T-cell (primary cell): ENCODE measurements around the gene FOXK2. TPM values are rescaled to one million over a fixed set of nuclear protein-coding genes. Genes with fewer than 3 reads are reported as not detected.

Source experiments
- ATAC-seq, 4 experiments: fragments of 200-7000 bp in 3 of 4; fragments of 150-1000 bp in 1 of 4; cut with Tn5 transposase; replicated peaks in 1 of 4; 1 replicate in 3 of 4; 2 replicates in 1 of 4; pipeline ENCODE4 v1.10.0; 2021; ENCODE audit warnings: moderate library complexity in 3 of 4, mild to moderate bottlenecking in 2 of 4, moderate number of reproducible peaks in 1 of 4
- CTCF ChIA-PET, 2 donors: fragments of 300-600 bp; sonication (Branson Sonifier 250); formaldehyde crosslinking; loops; one replicate each; lab custom pipeline; 2022; ENCODE audit warnings: antibody characterized with exemption in 2 of 2; lab: Charles Lee
- POLR2A ChIA-PET, 2 donors: fragments of 300-600 bp; sonication (Branson Sonifier 250); formaldehyde crosslinking; loops; one replicate each; lab custom pipeline; 2022; ENCODE audit warnings: antibody characterized with exemption in 2 of 2; lab: Charles Lee
- DNase-seq, 35 experiments: peaks; one replicate each; pipeline versions ENCODE4 v3.0.0 to v3.0.0-alpha.2; 2013 to 2023
- H3K27ac ChIP-seq: one replicate; pipeline ENCODE4 v1.5.1; 2013; ENCODE audit warnings: low read length
- H3K27me3 ChIP-seq, 2 experiments: replicated peaks in 1 of 2; 1 replicate in 1 of 2; 2 replicates in 1 of 2; pipeline versions ENCODE4 v1.6.1 to v1.7.0; 2013; ENCODE audit warnings: low read length in 1 of 2, mixed read lengths in 1 of 2; ENCODE audit not compliant: control insufficient read depth in 2 of 2, insufficient read depth in 2 of 2; ENCODE audit errors: extremely low read depth in 1 of 2
- H3K36me3 ChIP-seq, 2 donors: 1 replicate in 1 of 2; 2 replicates in 1 of 2; pipeline versions ENCODE4 v1.6.1 to v1.7.0; 2013; ENCODE audit warnings: low read length in 1 of 2; ENCODE audit not compliant: control insufficient read depth in 2 of 2, insufficient read depth in 1 of 2; ENCODE audit errors: extremely low read depth in 1 of 2
- H3K4me1 ChIP-seq, 2 experiments: 1 replicate in 1 of 2; 2 replicates in 1 of 2; pipeline versions ENCODE4 v1.6.1 to v1.7.0; 2013; ENCODE audit warnings: low read length in 2 of 2, mixed read lengths in 1 of 2; ENCODE audit not compliant: insufficient read depth in 2 of 2, control insufficient read depth in 1 of 2; ENCODE audit errors: extremely low read depth in 1 of 2
- H3K4me3 ChIP-seq, 2 donors: 1 replicate in 1 of 2; 2 replicates in 1 of 2; pipeline versions ENCODE4 v1.5.1 to v1.7.0; 2013; ENCODE audit warnings: mild to moderate bottlenecking in 2 of 2, low read length in 1 of 2, moderate library complexity in 1 of 2; ENCODE audit not compliant: control insufficient read depth in 1 of 2; ENCODE audit errors: extremely low read depth in 1 of 2
- H3K9me3 ChIP-seq: 2 replicates; pipeline ENCODE4 v1.7.0; 2013
- H3K27ac Mint-ChIP-seq, 2 donors: one replicate each; pipeline ENCODE4 v1.8.0; 2020 to 2021; ENCODE audit warnings: mild to moderate bottlenecking in 2 of 2, mixed read lengths in 2 of 2
- H3K27me3 Mint-ChIP-seq, 2 donors: one replicate each; pipeline ENCODE4 v1.8.0; 2021 to 2022; ENCODE audit warnings: mixed read lengths in 2 of 2
- H3K36me3 Mint-ChIP-seq: one replicate; pipeline ENCODE4 v1.8.0; 2021; ENCODE audit warnings: mixed read lengths
- H3K4me1 Mint-ChIP-seq, 3 donors: one replicate each; pipeline ENCODE4 v1.8.0; 2020 to 2022; ENCODE audit warnings: mixed read lengths in 3 of 3, mild to moderate bottlenecking in 1 of 3
- H3K4me3 Mint-ChIP-seq, 3 donors: one replicate each; pipeline ENCODE4 v1.8.0; 2020 to 2022; ENCODE audit warnings: mild to moderate bottlenecking in 3 of 3, mixed read lengths in 3 of 3, moderate library complexity in 3 of 3
- H3K9me3 Mint-ChIP-seq, 3 donors: one replicate each; pipeline ENCODE4 v1.8.0; 2020 to 2022; ENCODE audit warnings: mixed read lengths in 3 of 3
- WGBS: methylation state at CpG from one replicate; pipeline ENCODE4 v1.1.5; 2013; ENCODE audit warnings: missing lambda C conversion rate; ENCODE audit not compliant: insufficient coverage; 5-methylcytosine and 5-hydroxymethylcytosine counted together
- total RNA-seq, 35 experiments: library from RNA in 6 of 35; stranded (reverse) in 6 of 35; fragments of 120-200 nt in 1 of 35; gene quantifications; one replicate each; pipeline versions ENCODE4 v1.2.1 to v1.2.4 and lab custom pipeline; 2013 to 2026

FOXK2 gene
- 10 to 100 TPM; 45.8 to 65.5 (median 61.9) TPM for total RNA-seq
- 26.8 TPM for total RNA-seq (2013)
- total RNA-seq (lab: John Stamatoyannopoulos, UW) = 36.7 to 148 (median 68.0) reads per million in 29 experiments

- peak within 1 kb of the TSS; percentile 51 to 64 for H3K4me3 ChIP-seq
- Mint-ChIP-seq H3K27ac (peak within 1 kb of the TSS; percentile 72 to 83), H3K4me1 (peaks cover 27 to 29% (median 27%) of the 10 kb centered on the region in 3 donors), H3K27me3 (no peaks in the 10 kb centered on the region), H3K9me3 (no peaks in the 10 kb centered on the region), H3K4me3 (peak within 1 kb of the TSS; percentile 87 to 99 (median 88)), H3K36me3 (peaks cover 2% of the 10 kb centered on the region)
- DNase-seq (peak; percentile 81 to 97 (median 91)), ATAC-seq (peak; percentile 98 to 99 (median 99))
- H3K36me3 ChIP-seq = no peaks in the 10 kb centered on the region
- H3K27me3 ChIP-seq = no peaks in the 10 kb centered on the region
- H3K9me3 ChIP-seq = no peaks in the 10 kb centered on the region
- peak within 1 kb of the TSS; percentile 58 for H3K27ac ChIP-seq
- POLR2A ChIA-PET = interaction anchor here in 1 of 2 donors (0.5 to 0.7 kb wide), 2 partner anchors 15 to 389 kb away, joined by 3 read pairs; no protein-coding TSS in a partner anchor
- under 1% methylated on average over 95 of the region's 114 CpGs for WGBS
- CTCF ChIA-PET = interaction anchor here in 1 of 2 donors (0.6 to 1.1 kb wide), 4 partner anchors 11 to 22 kb away, joined by 3 to 4 read pairs (median 3); no protein-coding TSS in a partner anchor
- peaks cover 7 to 39% of the 10 kb centered on the region in 2 experiments for H3K4me1 ChIP-seq
Measured at GRCh38 chr17:82518826-82519810, at the start of gene FOXK2. FOXK2 (plus strand) TSS chr17:82519732; CDS start chr17:82519889, 157 bp downstream.

- Histone ChIP-seq H3K9me3 (no peaks in the 10 kb centered on the region), H3K27me3 (no peaks in the 10 kb centered on the region), H3K4me1 (no peaks in the 10 kb centered on the region), H3K27ac (no peak overlapping the region), H3K4me3 (no peak overlapping the region), H3K36me3 (peaks cover 20 to 59% of the 10 kb centered on the region in 2 donors)
- H3K4me1 Mint-ChIP-seq = peaks cover 0 to 5% (median 3%) of the 10 kb centered on the region in 3 donors
- H3K27me3 Mint-ChIP-seq = no peaks in the 10 kb centered on the region
- POLR2A ChIA-PET = no interaction called here
- H3K9me3 Mint-ChIP-seq = no peaks in the 10 kb centered on the region
- peaks cover 42% of the 10 kb centered on the region for H3K36me3 Mint-ChIP-seq
- no peak overlapping the region for H3K4me3 Mint-ChIP-seq
- no peak overlapping the region for H3K27ac Mint-ChIP-seq
- CTCF ChIA-PET = interaction anchor here in 1 of 2 donors (0.7 kb wide), 1 partner anchor 45 kb away, joined by 3 read pairs; no protein-coding TSS in a partner anchor
- ATAC-seq (no peak), DNase-seq (no peak)
- 100% methylated on average over 2 of the region's 7 CpGs for WGBS
Measured at GRCh38 chr17:82470065-82470464, 49.5 kb upstream of the FOXK2 start.

GRCh38 chr17:82474223-82475010, 45.1 kb upstream of the FOXK2 start:
- WGBS = 100% methylated on average over 4 of the region's 11 CpGs
- H3K4me1 ChIP-seq = no peaks in the 10 kb centered on the region
- H3K4me3 Mint-ChIP-seq = no peak overlapping the region
- no peak overlapping the region for H3K27ac ChIP-seq
- H3K27me3 Mint-ChIP-seq = no peaks in the 10 kb centered on the region
- no peaks in the 10 kb centered on the region for H3K9me3 Mint-ChIP-seq
- H3K9me3 ChIP-seq = no peaks in the 10 kb centered on the region
- ATAC-seq (no peak), DNase-seq (no peak)
- H3K27ac Mint-ChIP-seq = no peak overlapping the region
- H3K36me3 Mint-ChIP-seq = peaks cover 32% of the 10 kb centered on the region
- CTCF ChIA-PET = no interaction called here
- peaks cover 0 to 9% (median 5%) of the 10 kb centered on the region in 3 donors for H3K4me1 Mint-ChIP-seq
- H3K27me3 ChIP-seq = no peaks in the 10 kb centered on the region
- peaks cover 16 to 44% of the 10 kb centered on the region in 2 donors for H3K36me3 ChIP-seq
- POLR2A ChIA-PET = interaction anchor here in 1 of 2 donors (0.6 kb wide), 1 partner anchor 17 kb away, joined by 4 read pairs; no protein-coding TSS in a partner anchor
- H3K4me3 ChIP-seq = no peak overlapping the region

GRCh38 chr17:82475458-82475857, 44.1 kb upstream of the FOXK2 start:
- Mint-ChIP-seq H3K9me3 (no peaks in the 10 kb centered on the region), H3K27ac (no peak overlapping the region), H3K27me3 (no peaks in the 10 kb centered on the region), H3K36me3 (peaks cover 33% of the 10 kb centered on the region), H3K4me1 (peaks cover 0 to 9% (median 3%) of the 10 kb centered on the region in 3 donors), H3K4me3 (no peak overlapping the region)
- Histone ChIP-seq H3K9me3 (no peaks in the 10 kb centered on the region), H3K4me1 (no peaks in the 10 kb centered on the region), H3K27ac (no peak overlapping the region), H3K4me3 (no peak overlapping the region), H3K27me3 (no peaks in the 10 kb centered on the region), H3K36me3 (peaks cover 16 to 48% of the 10 kb centered on the region in 2 donors)
- 100% methylated on average over 1 of the region's 8 CpGs for WGBS
- ChIA-PET POLR2A (interaction anchor here in 1 of 2 donors (0.6 kb wide), 1 partner anchor 16 kb away, joined by 4 read pairs; no protein-coding TSS in a partner anchor), CTCF (no interaction called here)
- ATAC-seq = no peak
- DNase-seq = no peak

GRCh38 chr17:82477934-82478333, 41.6 kb upstream of the FOXK2 start:
- Histone ChIP-seq H3K9me3 (no peaks in the 10 kb centered on the region), H3K27me3 (no peaks in the 10 kb centered on the region), H3K36me3 (peaks cover 24 to 62% of the 10 kb centered on the region in 2 donors), H3K4me1 (no peaks in the 10 kb centered on the region), H3K27ac (no peak overlapping the region), H3K4me3 (no peak overlapping the region)
- 52% methylated on average over 8 of the region's 8 CpGs for WGBS
- DNase-seq (no peak), ATAC-seq (no peak)
- H3K27ac Mint-ChIP-seq = peak overlapping the region; percentile 39 to 64
- ChIA-PET CTCF (interaction anchor here in 1 of 2 donors (0.6 kb wide), 1 partner anchor 76 kb away, joined by 3 read pairs; no protein-coding TSS in a partner anchor), POLR2A (no interaction called here)
- peaks cover 38% of the 10 kb centered on the region for H3K36me3 Mint-ChIP-seq
- no peaks in the 10 kb centered on the region for H3K27me3 Mint-ChIP-seq
- H3K4me3 Mint-ChIP-seq = no peak overlapping the region
- H3K9me3 Mint-ChIP-seq = no peaks in the 10 kb centered on the region
- H3K4me1 Mint-ChIP-seq = peaks cover 0 to 9% (median 3%) of the 10 kb centered on the region in 3 donors
